Vagina (tissue), 1 donor: Measurements from ENCODE around the gene INTS14. TPM values are rescaled to one million over a fixed set of nuclear protein-coding genes. Genes with fewer than 3 reads are reported as not detected.

Experiments used
- small RNA-seq: library from RNA; depleted of rRNA; stranded (forward); fragments of <200 nt; gene quantifications from one replicate; pipeline ENCODE3, GENCODE V24; 2016
- total RNA-seq: library from RNA; depleted of rRNA; stranded (reverse); fragments of >200 nt; gene quantifications from one replicate; pipeline ENCODE4 v1.2.3, GENCODE V29; 2016

INTS14 gene
- total RNA-seq, 1 donor from 2014 or later: 28.0 TPM

Small RNAs within 50 kb of the gene (small RNA-seq; reads per million reads assigned to genes)
- not detected for gene RNU6-19P

Other genes with a start within 250 kb of the INTS14 start
- 0.49 TPM for gene IGDCC3, start 233.1 kb downstream of the INTS14 start, total RNA-seq
- 8.8 TPM for gene IGDCC4, start 188.2 kb downstream of the INTS14 start, total RNA-seq
- 28.2 TPM for gene DPP8, start 93.4 kb downstream of the INTS14 start, total RNA-seq
- 30.2 TPM for gene HACD3, start 80.7 kb downstream of the INTS14 start, total RNA-seq
- gene SLC24A1, start 10.8 kb upstream of the INTS14 start, total RNA-seq: 7.4 TPM
- 28.7 TPM for gene DENND4A, start 181.2 kb upstream of the INTS14 start, total RNA-seq